ENCODE results near the gene THEMIS. TPM values are rescaled to one million over a fixed set of nuclear protein-coding genes. Genes with fewer than 3 reads are reported as not detected.

Gene THEMIS
- total and polyA plus RNA-seq, 2 experiments from 2014 or later, result not detected

GRCh38 chr6:127855542-127856159 is 45.2 kb downstream of the THEMIS start:
- H3K27me3 ChIP-seq, result no peaks in the 10 kb centered on the region
- peak; percentile 46 for DNase-seq (ENCODE audit: low spot score)
- H3K4me1 ChIP-seq (ENCODE audit: insufficient read depth), result no peaks in the 10 kb centered on the region
- H3K4me2 ChIP-seq, result no peak overlapping the region
- no peaks in the 10 kb centered on the region for H3K36me3 ChIP-seq (replicated peaks; ENCODE audit: insufficient read depth, low read depth)
- H2AFZ ChIP-seq, result no peak overlapping the region
- H3K79me2 ChIP-seq, result no peaks in the 10 kb centered on the region
- 48% methylated on average over 4 of the region's 4 CpGs for WGBS (ENCODE audit: low lambda C conversion rate, missing lambda C conversion rate)
- no peaks in the 10 kb centered on the region for H3K9me3 ChIP-seq (ENCODE audit: low read depth)
- no peak overlapping the region for H3K27ac ChIP-seq
- H4K20me1 ChIP-seq (ENCODE audit: insufficient read depth, poor library complexity, severe bottlenecking), result no peaks in the 10 kb centered on the region
- no peaks in the 10 kb centered on the region for H3K9me2 ChIP-seq (replicated peaks; ENCODE audit: insufficient read depth)
- TF ChIP-seq EZH2 (IDR thresholded peaks at IDR 0.05; ENCODE audit: borderline replicate concordance) (no peak), EZH2phosphoT487 (IDR thresholded peaks at IDR 0.05; ENCODE audit: low read depth, severe bottlenecking, unreplicated experiment) (no peak), CTCF (IDR thresholded peaks at IDR 0.05; ENCODE audit: poor library complexity) (peak; percentile 67)
- H3K4me3 ChIP-seq, result no peak overlapping the region

- peak; percentile 12 for TF ChIP-seq CTCF (IDR thresholded peaks at IDR 0.05; ENCODE audit: poor library complexity)
- no peak for TF ChIP-seq EZH2phosphoT487 (IDR thresholded peaks at IDR 0.05; ENCODE audit: low read depth, severe bottlenecking, unreplicated experiment)
- TF ChIP-seq EZH2 (IDR thresholded peaks at IDR 0.05; ENCODE audit: borderline replicate concordance), result no peak
- H3K4me2 ChIP-seq, result no peak overlapping the region
- no peaks in the 10 kb centered on the region for H3K27me3 ChIP-seq
- H4K20me1 ChIP-seq (ENCODE audit: insufficient read depth, poor library complexity, severe bottlenecking), result no peaks in the 10 kb centered on the region
- no peak overlapping the region for H3K4me3 ChIP-seq
- no peaks in the 10 kb centered on the region for H3K79me2 ChIP-seq
- H3K9me2 ChIP-seq (replicated peaks; ENCODE audit: insufficient read depth), result no peaks in the 10 kb centered on the region
- whole genome bisulfite sequencing (ENCODE audit: low lambda C conversion rate, missing lambda C conversion rate), result 90% methylated on average over 1 of the region's 1 CpG
- no peak for DNase-seq (ENCODE audit: low spot score)
- H3K4me1 ChIP-seq (ENCODE audit: insufficient read depth), result no peaks in the 10 kb centered on the region
- H3K9me3 ChIP-seq (ENCODE audit: low read depth), result no peaks in the 10 kb centered on the region
- no peaks in the 10 kb centered on the region for H3K36me3 ChIP-seq (replicated peaks; ENCODE audit: insufficient read depth, low read depth)
- no peak overlapping the region for H2AFZ ChIP-seq
- H3K27ac ChIP-seq, result no peak overlapping the region
Measured at GRCh38 chr6:127854009-127854408, 46.8 kb downstream of the THEMIS start.

- H3K4me2 ChIP-seq, result no peak overlapping the region
- no peaks in the 10 kb centered on the region for H3K27me3 ChIP-seq
- no peak overlapping the region for H3K4me3 ChIP-seq
- WGBS (ENCODE audit: low lambda C conversion rate, missing lambda C conversion rate), result 84% methylated on average over 1 of the region's 1 CpG
- DNase-seq (ENCODE audit: low spot score), result no peak
- H3K4me1 ChIP-seq (ENCODE audit: insufficient read depth), result no peaks in the 10 kb centered on the region
- H3K9me2 ChIP-seq (replicated peaks; ENCODE audit: insufficient read depth), result no peaks in the 10 kb centered on the region
- H3K36me3 ChIP-seq (replicated peaks; ENCODE audit: insufficient read depth, low read depth), result no peaks in the 10 kb centered on the region
- H3K9me3 ChIP-seq (ENCODE audit: low read depth), result no peaks in the 10 kb centered on the region
- H3K79me2 ChIP-seq, result no peaks in the 10 kb centered on the region
- no peak for TF ChIP-seq EZH2 (IDR thresholded peaks at IDR 0.05; ENCODE audit: borderline replicate concordance)
- TF ChIP-seq CTCF (IDR thresholded peaks at IDR 0.05; ENCODE audit: poor library complexity), result no peak
- TF ChIP-seq EZH2phosphoT487 (IDR thresholded peaks at IDR 0.05; ENCODE audit: low read depth, severe bottlenecking, unreplicated experiment), result no peak
- no peaks in the 10 kb centered on the region for H4K20me1 ChIP-seq (ENCODE audit: insufficient read depth, poor library complexity, severe bottlenecking)
- H2AFZ ChIP-seq, result no peak overlapping the region
- H3K27ac ChIP-seq, result no peak overlapping the region
Measured at GRCh38 chr6:127851197-127851596, 49.7 kb downstream of the THEMIS start.

Data from hepatocyte (in vitro differentiated cells).